ENCODE results near the gene MED10. TPM values are rescaled to one million over a fixed set of nuclear protein-coding genes. Genes with fewer than 3 reads are reported as not detected.

MED10 gene
- total RNA-seq, 5 donors from 2014 or later (not counting 1 experiment from before 2014, with no cell fraction given), result 53.9 to 65.6 (median 58.2) TPM

DNA sequence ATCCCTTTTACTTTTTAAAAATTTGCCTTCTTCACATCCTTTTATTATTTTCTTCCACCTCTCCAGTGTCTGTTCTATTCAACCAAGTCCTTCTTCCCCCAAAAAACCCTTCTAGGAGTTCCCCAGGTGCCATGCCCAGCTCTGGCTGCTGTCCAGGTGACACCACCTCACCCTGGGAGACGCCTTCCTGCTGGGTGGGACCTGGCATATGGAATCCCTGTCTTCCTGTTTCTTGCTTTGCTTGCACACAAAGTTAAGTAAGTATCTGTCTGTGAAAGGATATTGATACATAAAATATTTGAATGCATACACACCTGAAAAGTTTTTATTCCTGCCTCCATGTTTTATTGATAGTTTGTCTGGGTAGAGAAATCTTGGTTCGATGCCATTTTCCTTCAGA lies 23.1 kb upstream of the MED10 start:
- ChIA-PET CTCF (no interaction called here), POLR2A (no interaction called here)
- Histone ChIP-seq H3K4me3 (ENCODE audit: control insufficient read depth in 1 of 2, extremely low read depth in 1 of 2, low read length in 1 of 2) (no peak overlapping the region), H3K9me3 (no peaks in the 10 kb centered on the region), H3K36me3 (ENCODE audit: control insufficient read depth in 2 of 2, extremely low read depth in 1 of 2, insufficient read depth in 1 of 2, low read length in 1 of 2) (no peaks in the 10 kb centered on the region), H3K27ac (ENCODE audit: low read length) (no peak overlapping the region), H3K4me1 (ENCODE audit: control insufficient read depth in 1 of 2, extremely low read depth in 1 of 2, insufficient read depth in 2 of 2, low read length in 2 of 2) (no peaks in the 10 kb centered on the region), H3K27me3 (replicated peaks in 1 of 2; ENCODE audit: control insufficient read depth in 2 of 2, extremely low read depth in 1 of 2, insufficient read depth in 2 of 2, low read length in 1 of 2) (peaks cover 0 to 15% of the 10 kb centered on the region in 2 experiments)
- DNase-seq (no peak), ATAC-seq (replicated peaks in 1 of 4) (no peak)
- no peak overlapping the region for H3K4me3 Mint-ChIP-seq
- no peaks in the 10 kb centered on the region for H3K36me3 Mint-ChIP-seq
- H3K27me3 Mint-ChIP-seq, result peaks cover 7 to 24% of the 10 kb centered on the region in 2 donors
- no peaks in the 10 kb centered on the region for H3K9me3 Mint-ChIP-seq
- no peak overlapping the region for H3K27ac Mint-ChIP-seq
- WGBS (ENCODE audit: insufficient coverage), result 53% methylated on average over 2 of the region's 2 CpGs
- H3K4me1 Mint-ChIP-seq, result no peaks in the 10 kb centered on the region

DNA sequence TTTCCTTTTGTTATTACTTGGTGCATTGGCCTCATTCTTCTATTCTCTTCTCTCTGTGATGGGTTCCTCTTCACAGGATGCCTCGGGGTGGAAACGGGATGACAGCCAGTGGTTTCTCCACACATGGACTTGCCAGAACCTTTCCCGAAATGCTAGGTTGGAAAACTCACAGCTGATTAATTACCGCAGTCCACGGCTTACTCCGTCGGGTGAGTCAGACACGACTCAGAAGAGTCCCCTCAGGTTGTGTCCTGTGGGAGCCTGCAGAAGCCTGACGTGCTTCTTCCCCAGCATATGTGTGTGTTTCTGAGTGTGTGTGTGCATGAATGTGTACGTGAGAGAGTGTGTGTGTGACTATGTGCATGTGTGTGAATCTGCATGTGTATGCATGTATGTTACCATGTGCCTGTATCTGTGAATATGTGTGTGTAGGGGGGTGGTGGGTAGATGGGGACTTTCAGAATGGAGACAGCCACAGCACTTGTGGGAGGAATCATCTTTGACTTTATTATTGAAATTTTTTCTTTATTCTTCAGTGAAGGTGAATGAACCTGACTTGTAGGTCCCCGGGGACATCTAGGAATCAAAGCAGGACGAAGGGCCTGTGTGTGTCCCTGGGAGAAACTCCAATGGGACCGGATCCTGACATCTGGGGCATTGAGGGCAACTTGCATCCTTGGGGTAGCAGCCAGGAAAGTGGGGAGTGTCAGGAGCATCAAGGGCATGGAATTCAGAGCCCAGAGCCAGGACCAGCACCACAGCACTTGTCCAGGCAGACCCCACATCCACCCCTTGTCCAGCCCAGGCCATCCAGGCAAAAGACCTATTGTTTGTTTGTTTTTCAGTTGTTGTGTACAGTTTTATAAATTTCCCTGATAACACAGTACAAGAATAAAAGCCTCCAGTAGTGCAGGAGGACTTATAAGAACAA lies 21.9 kb upstream of the MED10 start:
- H3K9me3 Mint-ChIP-seq, result no peaks in the 10 kb centered on the region
- POLR2A ChIA-PET, result no interaction called here
- Histone ChIP-seq H3K4me1 (ENCODE audit: control insufficient read depth in 1 of 2, extremely low read depth in 1 of 2, insufficient read depth in 2 of 2, low read length in 2 of 2) (no peaks in the 10 kb centered on the region), H3K27me3 (replicated peaks in 1 of 2; ENCODE audit: control insufficient read depth in 2 of 2, extremely low read depth in 1 of 2, insufficient read depth in 2 of 2, low read length in 1 of 2) (peaks cover 0 to 19% of the 10 kb centered on the region in 2 experiments), H3K9me3 (no peaks in the 10 kb centered on the region), H3K27ac (ENCODE audit: low read length) (no peak overlapping the region), H3K36me3 (ENCODE audit: control insufficient read depth in 2 of 2, extremely low read depth in 1 of 2, insufficient read depth in 1 of 2, low read length in 1 of 2) (no peaks in the 10 kb centered on the region), H3K4me3 (ENCODE audit: control insufficient read depth in 1 of 2, extremely low read depth in 1 of 2, low read length in 1 of 2) (no peak overlapping the region)
- no peaks in the 10 kb centered on the region for H3K4me1 Mint-ChIP-seq
- ATAC-seq (replicated peaks in 1 of 4) (no peak), DNase-seq (no peak)
- WGBS (ENCODE audit: insufficient coverage), result 75% methylated on average over 13 of the region's 13 CpGs
- CTCF ChIA-PET, result no interaction called here
- H3K27ac Mint-ChIP-seq, result no peak overlapping the region
- H3K36me3 Mint-ChIP-seq, result no peaks in the 10 kb centered on the region
- H3K4me3 Mint-ChIP-seq, result no peak overlapping the region
- peaks cover 16 to 29% of the 10 kb centered on the region in 2 donors for H3K27me3 Mint-ChIP-seq

DNA sequence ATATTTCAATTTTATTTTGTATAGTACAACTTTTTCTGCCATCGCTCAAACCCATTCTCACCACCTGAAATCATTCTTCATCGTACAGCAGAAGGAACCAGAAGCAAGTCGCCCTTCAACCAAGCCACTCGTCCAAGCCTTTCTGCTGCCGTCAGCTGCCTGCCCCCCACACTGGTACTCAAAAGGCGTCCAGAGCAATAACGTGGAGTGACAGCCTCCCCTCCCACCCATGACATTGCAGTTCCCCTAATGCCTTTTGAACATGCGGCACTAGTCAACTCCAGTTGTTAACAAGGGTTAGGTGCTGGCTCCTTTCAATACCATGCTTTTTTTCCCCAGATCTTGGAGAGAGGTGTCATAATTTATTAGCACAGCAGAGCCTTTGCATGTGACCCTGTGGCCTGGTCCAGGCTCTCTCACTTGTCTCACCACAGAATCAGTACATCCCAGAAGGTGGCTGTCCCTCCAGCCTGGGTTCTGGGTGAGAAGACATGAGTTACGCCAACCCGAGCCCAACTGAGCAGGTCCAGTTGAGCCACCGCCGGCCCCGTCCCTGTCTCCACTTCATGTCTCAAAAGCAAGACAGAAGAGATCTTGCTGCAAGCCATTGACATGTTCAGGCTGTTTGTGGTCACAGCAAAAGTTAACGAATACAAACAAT lies 20.4 kb upstream of the MED10 start:
- H3K9me3 ChIP-seq, result no peaks in the 10 kb centered on the region
- ATAC-seq (replicated peaks in 1 of 4) (no peak), DNase-seq (no peak)
- H3K27ac Mint-ChIP-seq, result no peak overlapping the region
- peaks cover 20 to 29% of the 10 kb centered on the region in 2 donors for H3K27me3 Mint-ChIP-seq
- no peaks in the 10 kb centered on the region for H3K36me3 Mint-ChIP-seq
- no peaks in the 10 kb centered on the region for H3K36me3 ChIP-seq (ENCODE audit: control insufficient read depth in 2 of 2, extremely low read depth in 1 of 2, insufficient read depth in 1 of 2, low read length in 1 of 2)
- H3K27me3 ChIP-seq (replicated peaks in 1 of 2; ENCODE audit: control insufficient read depth in 2 of 2, extremely low read depth in 1 of 2, insufficient read depth in 2 of 2, low read length in 1 of 2), result peaks cover 0 to 24% of the 10 kb centered on the region in 2 experiments
- WGBS (ENCODE audit: insufficient coverage), result 90% methylated on average over 12 of the region's 14 CpGs
- no peak overlapping the region for H3K4me3 Mint-ChIP-seq
- no peak overlapping the region for H3K27ac ChIP-seq (ENCODE audit: low read length)
- H3K9me3 Mint-ChIP-seq, result no peaks in the 10 kb centered on the region
- no peak overlapping the region for H3K4me3 ChIP-seq (ENCODE audit: control insufficient read depth in 1 of 2, extremely low read depth in 1 of 2, low read length in 1 of 2)
- ChIA-PET POLR2A (no interaction called here), CTCF (no interaction called here)
- peaks cover under 1 to 5% (median 2%) of the 10 kb centered on the region in 3 donors for H3K4me1 Mint-ChIP-seq
- no peaks in the 10 kb centered on the region for H3K4me1 ChIP-seq (ENCODE audit: control insufficient read depth in 1 of 2, extremely low read depth in 1 of 2, insufficient read depth in 2 of 2, low read length in 2 of 2)

DNA sequence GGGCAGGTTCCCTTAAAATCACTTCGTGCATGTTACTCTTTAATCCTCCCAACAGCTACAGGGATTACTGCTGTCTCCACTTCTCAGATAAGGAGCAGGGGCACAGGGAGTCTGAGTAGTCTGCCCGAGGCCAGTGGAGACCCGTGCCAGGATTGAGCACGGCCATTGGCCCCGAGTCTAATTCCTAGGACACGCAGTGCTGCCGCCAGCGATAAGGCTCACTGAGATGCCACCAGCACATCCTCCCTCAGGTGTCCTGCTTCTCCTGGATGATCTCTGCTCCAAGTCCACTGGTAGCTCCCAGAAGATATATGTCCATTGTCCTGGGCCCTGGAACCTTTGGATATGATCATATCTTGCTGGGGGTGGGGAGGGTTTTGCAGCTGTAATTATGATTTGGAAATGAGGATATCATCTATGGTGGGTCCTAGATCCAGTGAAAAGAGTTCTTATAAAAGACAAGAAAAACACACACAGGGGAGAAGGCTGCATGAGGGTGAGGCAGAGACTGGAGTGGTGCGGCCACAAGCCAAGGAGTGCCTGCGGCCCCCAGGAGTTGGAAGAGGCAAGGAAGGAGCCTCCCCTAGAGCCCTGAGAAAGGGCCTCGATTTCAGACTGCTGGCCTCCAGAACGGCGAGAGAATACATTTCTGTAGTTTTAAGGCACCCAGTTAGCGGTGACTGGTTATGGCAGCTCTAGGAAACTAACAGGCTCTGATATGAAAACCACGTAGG lies 19.4 kb upstream of the MED10 start:
- peaks cover 30 to 31% of the 10 kb centered on the region in 2 donors for H3K27me3 Mint-ChIP-seq
- Histone ChIP-seq H3K9me3 (no peaks in the 10 kb centered on the region), H3K27ac (ENCODE audit: low read length) (no peak overlapping the region), H3K4me1 (ENCODE audit: control insufficient read depth in 1 of 2, extremely low read depth in 1 of 2, insufficient read depth in 2 of 2, low read length in 2 of 2) (no peaks in the 10 kb centered on the region), H3K36me3 (ENCODE audit: control insufficient read depth in 2 of 2, extremely low read depth in 1 of 2, insufficient read depth in 1 of 2, low read length in 1 of 2) (no peaks in the 10 kb centered on the region), H3K27me3 (replicated peaks in 1 of 2; ENCODE audit: control insufficient read depth in 2 of 2, extremely low read depth in 1 of 2, insufficient read depth in 2 of 2, low read length in 1 of 2) (peaks cover 0 to 25% of the 10 kb centered on the region in 2 experiments), H3K4me3 (ENCODE audit: control insufficient read depth in 1 of 2, extremely low read depth in 1 of 2, low read length in 1 of 2) (no peak overlapping the region)
- ChIA-PET CTCF (interaction anchor here in 1 of 2 donors (0.6 kb wide), 1 partner anchor 10 kb away, joined by 5 read pairs; no protein-coding TSS in a partner anchor), POLR2A (no interaction called here)
- H3K4me1 Mint-ChIP-seq, result peaks cover 4 to 10% (median 6%) of the 10 kb centered on the region in 3 donors
- 87% methylated on average over 15 of the region's 15 CpGs for WGBS (ENCODE audit: insufficient coverage)
- no peak overlapping the region for H3K27ac Mint-ChIP-seq
- no peaks in the 10 kb centered on the region for H3K9me3 Mint-ChIP-seq
- H3K36me3 Mint-ChIP-seq, result no peaks in the 10 kb centered on the region
- DNase-seq, result no peak
- no peak for ATAC-seq (replicated peaks in 1 of 4)
- H3K4me3 Mint-ChIP-seq, result no peak overlapping the region

DNA sequence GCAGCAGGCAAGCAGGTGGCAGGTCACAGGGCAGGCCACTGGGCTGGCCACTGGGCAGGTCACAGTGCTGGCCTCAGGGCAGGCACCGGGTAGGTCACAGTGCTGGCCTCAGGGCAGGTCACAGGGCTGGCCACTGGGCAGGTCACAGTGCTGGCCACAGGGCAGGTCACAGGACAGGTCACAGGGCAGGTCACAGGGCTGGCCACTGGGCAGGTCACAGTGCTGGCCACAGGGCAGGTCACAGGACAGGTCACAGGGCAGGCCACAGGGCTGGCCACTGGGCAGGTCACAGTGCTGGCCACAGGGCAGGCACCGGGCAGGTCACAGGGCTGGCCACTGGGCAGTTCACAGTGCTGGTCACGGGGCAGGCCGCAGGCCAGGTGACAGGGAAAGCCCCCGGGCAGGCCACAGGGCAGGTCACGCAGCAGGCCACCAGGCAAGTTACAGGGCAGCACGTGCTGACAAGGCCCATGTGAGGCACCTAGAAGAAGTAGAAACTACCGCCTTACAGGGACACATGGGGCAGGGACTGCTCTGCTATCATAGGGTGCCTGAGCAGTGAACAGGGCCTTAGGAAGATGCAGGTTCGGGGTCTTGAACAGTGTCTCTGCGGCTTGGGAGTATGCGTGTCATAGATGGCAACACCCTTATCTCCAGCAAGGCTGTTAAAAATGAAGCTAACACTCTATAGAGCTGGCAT lies 18.6 kb upstream of the MED10 start:
- H3K4me3 Mint-ChIP-seq, result no peak overlapping the region
- H3K36me3 Mint-ChIP-seq, result no peaks in the 10 kb centered on the region
- CTCF ChIA-PET, result no interaction called here
- DNase-seq, result no peak
- no peak for ATAC-seq (replicated peaks in 1 of 4)
- no peak overlapping the region for H3K27ac Mint-ChIP-seq
- H3K27ac ChIP-seq (ENCODE audit: low read length), result no peak overlapping the region
- no peaks in the 10 kb centered on the region for H3K36me3 ChIP-seq (ENCODE audit: control insufficient read depth in 2 of 2, extremely low read depth in 1 of 2, insufficient read depth in 1 of 2, low read length in 1 of 2)
- POLR2A ChIA-PET, result no interaction called here
- H3K4me1 Mint-ChIP-seq, result peaks cover 4 to 10% (median 6%) of the 10 kb centered on the region in 3 donors
- H3K4me3 ChIP-seq (ENCODE audit: control insufficient read depth in 1 of 2, extremely low read depth in 1 of 2, low read length in 1 of 2), result no peak overlapping the region
- H3K9me3 ChIP-seq, result no peaks in the 10 kb centered on the region
- 85% methylated on average over 11 of the region's 11 CpGs for WGBS (ENCODE audit: insufficient coverage)
- no peaks in the 10 kb centered on the region for H3K4me1 ChIP-seq (ENCODE audit: control insufficient read depth in 1 of 2, extremely low read depth in 1 of 2, insufficient read depth in 2 of 2, low read length in 2 of 2)
- H3K27me3 ChIP-seq (replicated peaks in 1 of 2; ENCODE audit: control insufficient read depth in 2 of 2, extremely low read depth in 1 of 2, insufficient read depth in 2 of 2, low read length in 1 of 2), result peaks cover 5 to 25% of the 10 kb centered on the region in 2 experiments
- peaks cover 25 to 32% of the 10 kb centered on the region in 2 donors for H3K27me3 Mint-ChIP-seq
- no peaks in the 10 kb centered on the region for H3K9me3 Mint-ChIP-seq

DNA sequence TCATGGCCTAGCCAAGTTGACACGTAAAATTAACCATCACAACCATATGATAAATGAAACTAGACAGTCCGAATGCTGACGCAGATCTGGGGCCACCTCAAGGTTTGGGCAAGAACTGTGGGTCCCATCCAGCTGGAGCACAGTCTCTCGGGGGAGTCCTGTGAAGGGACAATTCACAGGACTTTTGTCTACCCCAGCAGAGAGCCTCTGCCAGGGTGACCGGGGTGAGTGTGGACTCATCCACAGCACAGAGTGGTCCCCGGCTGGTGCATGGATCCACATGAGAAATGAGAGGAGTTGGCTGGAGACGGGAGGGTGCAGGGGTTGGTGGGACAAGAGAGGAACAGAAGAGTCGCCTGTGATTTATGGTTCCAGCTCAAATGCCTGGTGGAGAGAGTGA lies 17.7 kb upstream of the MED10 start:
- CTCF ChIA-PET, result no interaction called here
- Histone ChIP-seq H3K27ac (ENCODE audit: low read length) (no peak overlapping the region), H3K4me3 (ENCODE audit: control insufficient read depth in 1 of 2, extremely low read depth in 1 of 2, low read length in 1 of 2) (no peak overlapping the region), H3K9me3 (no peaks in the 10 kb centered on the region), H3K27me3 (replicated peaks in 1 of 2; ENCODE audit: control insufficient read depth in 2 of 2, extremely low read depth in 1 of 2, insufficient read depth in 2 of 2, low read length in 1 of 2) (peaks cover 5 to 28% of the 10 kb centered on the region in 2 experiments), H3K4me1 (ENCODE audit: control insufficient read depth in 1 of 2, extremely low read depth in 1 of 2, insufficient read depth in 2 of 2, low read length in 2 of 2) (no peaks in the 10 kb centered on the region), H3K36me3 (ENCODE audit: control insufficient read depth in 2 of 2, extremely low read depth in 1 of 2, insufficient read depth in 1 of 2, low read length in 1 of 2) (no peaks in the 10 kb centered on the region)
- ATAC-seq (replicated peaks in 1 of 4) (no peak), DNase-seq (no peak)
- Mint-ChIP-seq H3K4me3 (no peak overlapping the region), H3K9me3 (no peaks in the 10 kb centered on the region), H3K4me1 (peaks cover 4 to 10% (median 6%) of the 10 kb centered on the region in 3 donors), H3K27me3 (peaks cover 19 to 30% of the 10 kb centered on the region in 2 donors), H3K36me3 (no peaks in the 10 kb centered on the region), H3K27ac (no peak overlapping the region)
- POLR2A ChIA-PET, result no interaction called here
- 85% methylated on average over 6 of the region's 8 CpGs for WGBS (ENCODE audit: insufficient coverage)
